HG03066 (cell line): ENCODE measurements around the gene CRIP2.

Experiments
- ATAC-seq: cut with Tn5 transposase; IDR thresholded peaks from one replicate; pipeline ENCODE4 v1.9.1; 2021; ENCODE audit warnings: low read depth; ENCODE audit not compliant: unreplicated experiment

The CRIP2 gene

DNA sequence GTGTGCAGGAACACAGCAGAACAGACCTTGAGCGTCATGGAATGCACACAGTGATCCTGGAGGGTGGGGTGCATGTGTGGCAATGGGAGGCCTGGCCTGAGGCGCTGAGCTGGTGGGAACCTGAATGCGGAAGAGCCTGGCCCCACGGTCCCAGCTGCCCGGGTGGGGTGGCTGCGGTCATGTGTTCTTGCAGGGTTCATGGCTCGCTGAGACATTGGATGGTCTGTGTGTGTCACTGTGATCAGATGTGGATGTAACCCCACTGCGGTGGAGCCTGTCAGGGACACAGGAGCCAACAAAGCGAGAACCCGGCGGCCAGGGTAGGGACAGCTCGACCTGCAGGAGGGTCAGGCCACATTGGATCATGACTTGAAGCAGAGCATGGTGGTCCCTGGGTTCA lies 31.8 kb upstream of the CRIP2 start:
- no peak for ATAC-seq

DNA sequence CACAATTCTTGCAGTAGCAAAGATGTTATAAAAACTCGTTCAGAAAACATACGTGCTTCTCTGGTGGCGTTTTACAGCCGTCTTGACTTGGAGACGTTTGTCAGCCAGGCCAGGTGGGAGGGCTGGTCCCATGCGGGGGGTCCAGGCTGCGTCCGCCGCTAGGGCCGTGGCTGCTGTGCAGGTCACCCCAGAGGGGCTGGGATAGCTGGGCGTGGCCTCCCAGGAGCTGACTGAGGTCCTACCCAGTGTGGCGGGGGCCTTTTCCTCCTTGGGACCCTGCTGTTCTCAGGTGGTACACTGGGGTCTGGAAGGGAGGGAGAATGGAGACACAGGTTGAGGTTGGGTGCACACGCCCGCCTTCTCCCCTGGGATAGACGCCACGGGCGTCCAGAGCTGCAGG lies 29.8 kb upstream of the CRIP2 start:
- ATAC-seq, result no peak

DNA sequence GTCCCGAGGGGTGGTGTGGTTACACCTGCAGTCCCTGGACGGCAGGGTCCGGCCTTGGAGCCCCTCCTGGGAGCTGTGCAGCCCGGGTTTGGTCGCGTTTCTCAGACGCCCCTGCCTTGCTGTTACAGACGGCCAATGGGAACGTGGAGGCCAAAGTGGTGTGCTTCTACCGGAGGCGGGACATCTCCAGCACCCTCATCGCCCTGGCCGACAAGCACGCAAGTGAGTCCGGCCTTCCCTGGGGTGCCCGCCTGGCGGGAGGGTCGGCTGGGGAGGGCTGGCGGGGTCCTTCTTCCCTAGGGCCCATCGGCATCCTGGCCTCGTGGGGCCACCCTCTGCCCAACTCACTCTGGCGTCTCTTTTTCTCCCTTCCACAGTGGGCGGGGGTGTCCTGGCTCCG lies 29.3 kb upstream of the CRIP2 start:
- ATAC-seq, result no peak

DNA sequence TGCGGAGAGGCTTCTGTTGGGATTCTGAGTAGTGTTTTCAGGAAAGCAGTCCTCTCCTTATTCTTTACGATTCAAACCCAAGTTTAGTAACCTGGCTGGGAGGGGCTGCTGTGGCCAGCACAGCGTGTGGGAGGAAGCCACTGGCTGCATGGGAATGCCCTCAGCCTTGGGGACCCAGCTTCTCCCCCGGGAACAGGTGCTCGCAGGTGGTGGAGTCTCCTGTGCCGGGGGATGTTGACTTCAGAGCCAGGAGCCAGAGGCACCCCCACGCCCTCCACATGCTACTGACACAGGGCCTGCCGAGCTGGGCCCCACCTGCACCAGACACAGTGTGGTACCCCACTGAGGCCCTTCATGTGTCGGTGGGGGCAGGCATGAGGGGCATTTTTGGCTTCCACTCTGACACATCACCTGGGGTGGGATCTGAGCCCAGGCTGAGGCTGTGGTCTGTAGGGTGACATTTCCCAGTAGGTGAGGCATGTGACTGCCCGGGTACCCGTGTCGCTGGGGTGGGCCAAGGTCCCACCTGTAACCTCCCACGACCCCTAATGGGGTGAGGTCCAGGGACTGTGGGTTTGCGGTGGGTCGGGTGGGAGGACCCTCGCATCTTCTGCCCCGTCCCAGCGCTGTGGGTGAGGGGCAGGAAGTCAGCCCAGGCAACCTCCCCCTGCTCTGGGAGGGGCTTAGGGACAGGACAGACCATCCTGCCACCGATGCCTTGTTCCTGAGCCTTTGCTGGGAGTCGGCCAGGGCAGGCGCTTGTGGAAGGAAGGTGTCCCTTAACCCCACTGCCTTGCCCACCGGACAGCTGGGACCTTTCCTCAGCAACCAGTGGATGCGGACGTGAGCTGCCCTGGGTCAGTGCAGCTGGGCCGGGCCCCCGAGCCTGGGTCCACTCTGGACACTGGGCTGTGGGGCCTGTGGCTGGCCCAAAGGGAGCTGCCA lies 28.4 kb upstream of the CRIP2 start:
- ATAC-seq, result no peak

DNA sequence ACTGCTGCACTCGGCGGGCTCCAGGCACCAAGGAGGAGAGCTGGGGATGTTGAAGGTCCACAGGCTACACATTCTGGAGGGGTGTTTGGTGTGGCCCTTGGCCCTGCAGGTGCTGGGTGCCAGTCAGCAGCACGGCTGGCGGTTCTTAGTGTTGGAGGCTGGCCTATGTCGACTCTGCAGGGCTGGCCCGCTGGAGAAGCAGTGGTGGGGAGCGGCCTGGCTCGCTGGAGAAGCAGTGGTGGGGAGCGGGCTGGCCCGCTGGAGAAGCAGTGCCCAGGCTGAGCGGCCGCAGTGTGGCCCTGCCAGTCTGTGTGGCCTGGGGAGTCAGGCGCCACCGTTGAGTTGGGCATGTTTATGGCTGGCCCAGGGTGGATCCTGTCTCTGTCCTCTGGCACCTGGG lies 27.6 kb upstream of the CRIP2 start:
- no peak for ATAC-seq

DNA sequence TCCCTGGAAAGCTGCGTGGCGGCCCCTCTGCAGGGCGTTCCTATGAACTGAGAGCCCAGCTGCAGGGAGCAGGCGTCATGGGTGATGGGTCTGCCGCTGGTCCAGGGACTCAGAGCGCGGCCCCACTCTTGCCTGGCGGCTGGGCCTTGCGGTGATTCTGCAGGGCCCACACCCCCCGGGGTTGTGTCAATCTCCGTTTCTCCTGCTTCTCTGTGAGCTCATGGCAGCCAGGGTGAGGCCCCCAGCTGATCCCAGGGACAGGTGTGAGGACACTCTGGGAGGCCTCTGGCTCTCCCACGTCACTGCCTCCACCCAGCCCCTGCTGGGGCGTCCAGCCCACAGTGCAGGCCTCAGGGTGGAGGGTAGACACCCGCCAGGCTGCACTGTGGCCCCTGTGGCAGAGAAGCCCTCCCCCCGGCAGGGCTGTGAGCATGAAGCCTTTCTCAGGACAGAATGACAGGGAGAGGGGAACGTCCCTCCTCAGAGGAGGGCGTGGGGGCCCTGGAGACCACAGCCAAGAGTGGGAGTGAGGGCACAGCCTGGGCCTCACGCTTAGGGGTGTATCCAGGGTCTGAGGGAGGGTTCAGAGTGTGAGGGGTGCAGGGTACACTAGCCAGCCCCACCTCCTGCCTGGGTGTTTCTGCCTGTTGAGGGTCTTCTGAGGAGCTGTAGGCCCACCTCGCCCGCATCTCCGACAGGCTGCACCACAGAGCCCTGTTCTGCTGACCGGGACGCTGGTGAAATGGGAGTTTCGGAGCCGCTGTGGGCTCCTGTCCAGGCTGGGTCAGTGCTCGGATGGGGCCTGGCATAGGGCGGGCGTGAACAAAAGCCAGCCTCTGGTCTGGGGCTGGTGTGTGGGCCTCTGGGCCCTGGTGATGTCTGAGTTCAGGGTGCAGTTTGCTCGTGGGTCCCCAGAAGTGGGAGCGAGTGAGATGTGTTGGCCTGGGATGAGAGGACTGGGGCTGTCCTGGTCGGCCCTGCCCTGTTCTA lies 26.7 kb upstream of the CRIP2 start:
- no peak for ATAC-seq

DNA sequence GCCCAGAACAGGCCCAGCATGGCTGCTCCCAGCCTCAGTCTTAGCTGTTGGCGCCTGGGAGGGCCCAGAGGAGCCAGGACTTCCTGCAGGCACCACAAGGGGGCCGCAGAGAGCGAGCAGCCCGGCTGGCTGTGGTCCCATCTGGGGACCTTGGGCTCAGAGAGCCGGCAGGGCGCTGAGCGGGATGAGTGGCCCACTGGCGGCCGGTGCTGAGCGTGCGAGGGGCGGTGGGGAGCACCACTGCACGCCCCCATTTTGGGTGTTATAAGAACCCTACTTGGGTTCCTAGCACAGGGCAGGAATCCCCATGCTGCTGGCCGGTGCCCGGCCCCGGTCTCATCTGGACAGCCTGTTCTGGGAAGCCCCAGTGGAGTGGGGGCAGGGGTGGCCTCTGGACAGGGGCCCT lies 25.9 kb upstream of the CRIP2 start:
- ATAC-seq, result no peak

DNA sequence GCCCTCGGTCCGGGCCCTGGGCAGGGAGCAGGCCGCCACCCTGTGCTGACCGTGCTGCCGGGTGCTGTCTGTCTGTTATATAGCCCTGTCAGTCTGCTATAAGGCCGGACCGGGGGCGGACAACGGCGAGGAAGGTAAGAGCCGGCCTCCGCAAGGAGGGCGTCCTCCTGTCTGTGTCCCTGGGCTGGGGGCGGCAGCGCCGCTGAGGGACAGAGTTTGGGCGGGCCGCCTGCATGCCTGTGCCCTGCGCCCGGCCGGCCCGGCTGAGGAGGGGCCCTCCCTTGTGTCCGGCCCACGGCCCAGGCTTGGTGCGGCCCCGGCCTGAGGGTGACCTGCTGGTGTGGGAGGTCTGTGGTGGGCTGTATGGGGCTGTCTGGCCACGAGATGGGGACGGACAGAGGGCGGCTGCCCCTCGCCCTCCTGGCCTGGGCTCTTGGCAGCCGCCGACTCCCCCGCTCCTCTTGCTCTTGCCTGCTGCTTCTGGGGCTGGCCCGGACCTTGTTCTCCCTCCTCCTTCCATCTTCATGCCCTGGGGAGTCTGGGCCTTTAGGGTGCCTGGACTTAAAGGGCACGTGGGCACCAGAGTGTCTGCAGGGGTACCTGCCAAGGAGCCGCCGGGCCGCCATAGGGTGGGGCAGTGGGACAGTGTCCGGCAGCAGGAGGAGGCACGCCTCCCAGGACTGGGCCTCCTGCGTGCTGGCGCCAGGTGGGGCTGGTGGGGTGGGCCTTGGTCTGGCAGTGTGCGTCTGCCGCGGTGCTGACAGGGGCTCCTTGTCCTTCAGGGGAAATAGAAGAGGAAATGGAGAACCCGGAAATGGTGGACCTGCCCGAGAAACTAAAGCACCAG lies 25.1 kb upstream of the CRIP2 start:
- ATAC-seq, result no peak

DNA sequence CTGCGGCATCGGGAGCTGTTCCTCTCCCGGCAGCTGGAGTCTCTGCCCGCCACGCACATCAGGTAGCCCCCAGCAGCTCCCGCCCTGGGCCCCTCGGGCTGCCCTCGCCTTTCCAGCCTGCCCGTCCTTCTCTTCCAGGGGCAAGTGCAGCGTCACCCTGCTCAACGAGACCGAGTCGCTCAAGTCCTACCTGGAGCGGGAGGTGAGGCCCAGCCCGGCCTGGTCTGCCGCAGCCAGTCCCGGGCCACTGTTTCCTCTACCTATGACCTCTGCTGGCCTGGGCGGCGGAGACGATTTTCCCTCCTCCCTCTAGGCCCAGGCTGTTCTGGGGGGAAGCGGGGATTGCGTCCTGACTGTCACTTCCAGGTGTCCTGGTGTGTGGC lies 24.5 kb upstream of the CRIP2 start:
- no peak for ATAC-seq

DNA sequence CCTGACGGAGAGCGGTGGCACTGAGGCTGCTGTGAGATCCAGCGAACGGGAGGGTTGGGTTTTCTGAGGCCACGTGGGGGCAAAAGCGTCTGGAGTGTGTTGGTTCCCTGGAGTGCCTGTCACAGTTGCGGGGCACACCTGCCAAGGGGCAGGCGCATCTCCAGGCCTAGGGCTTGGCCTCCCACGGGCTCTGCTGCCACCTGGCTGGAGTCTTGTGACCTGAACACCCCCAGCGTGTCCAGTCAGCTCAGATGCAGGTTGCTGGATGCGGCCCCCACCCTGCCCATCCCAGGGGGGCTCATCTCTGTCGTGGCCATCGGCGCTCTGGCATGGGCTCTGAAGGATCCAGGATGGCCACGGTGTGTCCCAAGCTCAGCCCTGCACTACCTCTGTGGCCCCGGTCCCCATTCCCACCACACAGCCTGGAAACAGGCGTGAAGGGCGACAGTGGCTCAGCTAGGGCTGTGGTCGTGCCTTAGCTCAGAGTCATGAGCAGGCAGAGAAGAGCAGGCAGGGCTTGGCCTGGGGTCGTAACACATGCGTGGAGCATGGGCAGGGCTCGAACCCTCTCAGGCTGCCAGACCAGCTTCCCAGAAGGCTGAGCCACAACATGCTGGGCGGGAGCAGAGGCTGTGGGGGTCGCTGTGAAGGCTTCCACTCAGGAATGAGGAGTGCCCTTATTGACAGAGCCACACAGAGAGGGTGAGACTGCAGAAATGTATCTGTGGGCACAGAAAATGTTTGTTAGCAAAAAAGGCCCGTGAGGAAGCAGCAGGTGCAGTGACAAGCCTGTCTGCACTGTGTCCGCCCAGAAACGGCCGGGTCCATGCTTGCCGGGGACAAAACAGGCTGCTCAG lies 23.5 kb upstream of the CRIP2 start:
- ATAC-seq, result no peak

DNA sequence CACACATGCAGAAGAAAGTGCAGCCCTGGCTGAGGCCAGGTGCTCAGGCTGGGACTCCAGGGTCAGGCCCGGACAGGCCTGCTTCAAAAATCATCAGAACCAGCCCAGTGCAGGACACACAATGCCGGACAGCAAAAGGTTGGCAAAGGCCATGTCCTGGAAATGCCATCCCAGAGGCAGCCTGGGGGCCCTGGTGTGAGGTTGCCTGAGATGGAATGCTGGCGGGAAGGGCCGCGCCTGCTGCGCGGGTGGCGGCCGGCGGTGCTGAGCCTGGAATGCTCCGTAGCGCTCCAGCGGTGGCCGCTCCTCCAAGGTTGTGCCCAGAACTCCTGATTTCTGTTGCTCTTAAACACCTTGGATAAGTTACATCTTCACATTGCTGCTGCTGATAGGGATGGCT lies 21.7 kb upstream of the CRIP2 start:
- no peak for ATAC-seq

DNA sequence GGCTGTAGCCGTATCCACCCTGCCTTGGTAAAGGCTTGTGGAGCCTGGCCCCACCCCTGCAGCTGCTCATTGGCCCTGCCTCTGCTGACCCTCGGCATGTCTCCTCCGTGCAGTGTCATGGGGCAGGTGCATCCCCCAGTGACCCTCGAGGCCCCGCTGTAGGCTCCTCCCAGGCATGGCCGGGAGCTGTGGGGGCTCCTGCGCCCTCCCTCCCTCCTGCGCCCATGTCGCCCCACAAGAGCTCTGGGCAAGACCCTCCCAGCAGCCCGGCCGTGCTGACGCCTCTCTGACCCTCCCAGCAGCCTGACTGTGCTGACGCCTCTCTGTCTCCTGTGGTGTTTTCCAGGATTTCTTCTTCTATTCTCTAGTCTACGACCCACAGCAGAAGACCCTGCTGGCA lies 20.8 kb upstream of the CRIP2 start:
- ATAC-seq, result no peak

DNA sequence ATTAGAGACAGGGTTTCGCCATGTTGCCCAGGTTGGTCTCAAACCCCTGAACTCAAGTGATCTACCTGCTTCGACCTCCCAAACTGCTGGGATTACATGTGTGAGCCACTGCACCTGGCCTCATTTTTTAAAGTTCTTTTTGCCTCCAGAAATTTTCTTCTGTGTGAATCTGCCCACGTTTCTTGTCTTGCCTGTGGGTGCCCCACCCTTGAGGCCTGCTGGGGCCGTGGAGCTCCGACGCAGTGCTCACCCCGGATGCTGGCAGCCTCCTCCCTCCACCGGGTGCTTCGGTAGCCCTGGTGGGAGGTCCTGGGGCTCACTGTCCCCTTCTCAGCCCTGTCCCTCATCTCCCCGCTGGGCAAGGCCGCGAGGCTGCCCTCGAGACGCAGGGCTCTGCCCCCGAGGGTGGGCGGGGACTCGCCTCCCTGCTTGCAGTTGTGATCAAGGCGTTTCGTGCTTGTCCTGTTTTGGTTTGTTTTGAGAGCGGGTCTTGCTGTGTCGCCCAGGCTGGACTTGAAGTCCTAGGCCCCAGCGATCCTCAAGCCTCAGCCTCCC lies 19.5 kb upstream of the CRIP2 start:
- ATAC-seq, result no peak

DNA sequence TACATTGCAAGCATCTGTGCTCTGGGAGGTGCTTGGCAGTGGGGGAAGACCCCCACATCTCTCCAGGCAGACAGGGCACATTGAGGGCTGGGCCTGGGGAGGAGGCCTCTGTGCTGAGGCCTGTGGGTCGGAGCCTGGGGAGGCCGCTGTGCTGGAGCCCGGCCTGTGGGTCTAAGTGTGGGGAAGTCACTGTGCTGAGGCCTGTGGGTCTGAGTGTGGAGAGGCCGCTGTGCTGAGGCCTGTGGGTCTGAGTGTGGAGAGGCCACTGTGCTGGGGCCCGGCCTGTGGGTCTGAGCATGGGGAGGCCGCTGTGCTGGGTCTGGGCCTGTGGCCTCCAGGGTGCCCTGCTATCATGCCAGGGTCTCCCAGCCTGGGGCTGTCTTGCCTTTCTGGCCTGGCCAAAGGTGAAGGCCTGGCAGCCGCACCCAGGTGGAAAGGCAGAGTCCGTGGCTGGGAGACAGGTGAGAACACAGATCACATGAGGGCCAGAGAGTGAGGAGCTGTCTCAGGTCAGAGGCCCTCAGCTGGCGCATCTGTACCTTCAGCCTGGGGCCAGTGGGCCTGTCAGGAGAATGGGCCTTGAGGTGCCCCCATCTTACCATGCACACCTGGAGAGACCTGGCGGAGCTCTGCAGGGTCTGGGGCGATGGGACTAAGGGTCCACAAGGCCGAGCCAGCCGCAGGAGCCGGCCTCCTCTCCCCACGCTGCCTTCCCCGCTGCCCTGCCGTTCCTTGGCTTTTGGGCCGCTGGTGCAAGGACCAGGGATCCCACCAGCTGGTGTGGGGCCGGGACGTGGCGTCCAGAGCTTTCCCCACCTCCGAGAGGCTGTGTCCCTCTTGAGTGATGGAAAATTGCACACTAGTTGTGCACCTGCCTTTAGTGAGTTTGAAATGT lies 18.6 kb upstream of the CRIP2 start:
- ATAC-seq, result no peak

DNA sequence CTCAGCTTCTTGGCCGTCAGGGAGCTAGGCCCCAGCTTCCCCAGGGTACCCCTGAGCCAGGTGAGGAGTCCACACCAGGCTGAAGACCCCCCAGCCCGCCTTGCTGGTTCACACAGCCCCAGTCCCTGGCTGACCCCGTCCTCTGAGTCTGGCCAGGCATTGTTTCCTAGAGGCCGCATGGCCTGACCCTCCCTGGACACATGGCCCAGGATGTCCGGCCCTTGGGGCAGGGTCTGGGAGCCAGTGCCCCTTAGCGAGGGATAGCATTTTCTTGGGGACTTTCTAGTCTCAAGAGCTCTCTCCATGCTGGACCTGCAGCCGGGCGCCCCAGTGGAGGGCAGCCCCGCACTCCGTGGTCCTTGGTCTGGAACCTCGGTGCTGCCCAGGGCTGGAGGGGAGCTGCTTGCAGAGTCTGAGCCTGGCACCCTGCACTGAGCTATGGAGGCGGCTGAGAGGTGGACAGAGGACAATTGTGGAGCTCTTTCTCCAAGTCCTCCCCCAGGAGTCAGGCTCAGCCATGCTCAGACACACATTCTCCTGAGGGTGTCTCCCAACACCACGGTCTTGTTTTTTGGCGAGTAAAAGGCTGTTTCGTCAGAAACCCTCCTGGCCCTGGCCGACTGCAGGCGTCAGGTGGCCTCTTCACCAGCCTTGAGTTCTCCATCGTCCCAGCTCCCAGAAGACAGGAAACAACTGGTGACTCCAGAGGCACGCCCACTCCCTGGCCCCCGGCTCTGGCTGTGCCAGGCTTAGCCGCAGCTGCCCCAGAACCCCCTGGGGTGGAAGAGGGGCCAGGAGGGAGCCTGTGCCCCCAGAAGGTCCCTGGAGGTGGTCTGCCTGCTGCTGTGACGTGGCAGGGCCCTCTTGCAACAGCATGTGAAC lies 17.6 kb upstream of the CRIP2 start:
- ATAC-seq, result no peak

DNA sequence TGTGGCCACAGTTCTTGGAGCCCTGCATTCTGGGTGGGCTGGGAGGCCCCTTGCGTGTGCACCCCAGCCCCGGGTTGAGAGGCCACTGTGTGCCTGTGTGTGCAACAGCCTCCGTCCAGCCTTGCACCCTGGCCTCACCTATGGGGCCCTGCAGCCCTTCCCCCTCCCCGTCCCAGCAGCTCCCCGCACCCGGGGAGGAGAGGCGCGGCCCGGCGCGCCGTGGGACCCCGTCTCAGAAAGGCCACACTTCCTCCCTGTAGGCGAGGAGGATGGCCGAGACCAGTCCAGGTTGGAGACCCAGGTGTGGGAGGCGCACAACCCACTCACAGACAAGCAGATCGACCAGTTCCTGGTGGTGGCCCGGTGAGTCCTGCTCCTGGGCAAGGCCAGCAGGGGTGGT lies 16.6 kb upstream of the CRIP2 start:
- no peak for ATAC-seq

DNA sequence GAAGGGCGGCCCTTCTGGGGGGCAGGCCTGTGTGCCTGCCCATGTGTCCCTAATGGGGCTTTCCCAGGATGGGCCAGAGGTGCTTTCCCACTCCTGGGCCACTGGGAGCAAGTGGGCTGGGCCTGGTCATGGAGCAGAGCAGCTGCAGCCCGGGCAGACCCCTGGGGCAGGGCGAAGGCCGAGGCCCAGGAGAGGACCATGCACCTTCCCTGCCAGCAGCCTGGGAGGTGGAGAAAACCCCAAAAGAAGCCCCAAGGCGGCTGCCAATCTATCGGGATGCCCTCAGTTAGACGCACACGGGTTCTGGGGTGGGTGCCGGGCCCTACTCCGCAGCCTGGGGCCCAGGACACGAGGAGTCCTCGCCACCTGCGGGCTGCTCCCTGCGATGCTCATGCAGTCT lies 16.1 kb upstream of the CRIP2 start:
- ATAC-seq, result no peak
